ENCODE results near the gene FBN2.

DNA sequence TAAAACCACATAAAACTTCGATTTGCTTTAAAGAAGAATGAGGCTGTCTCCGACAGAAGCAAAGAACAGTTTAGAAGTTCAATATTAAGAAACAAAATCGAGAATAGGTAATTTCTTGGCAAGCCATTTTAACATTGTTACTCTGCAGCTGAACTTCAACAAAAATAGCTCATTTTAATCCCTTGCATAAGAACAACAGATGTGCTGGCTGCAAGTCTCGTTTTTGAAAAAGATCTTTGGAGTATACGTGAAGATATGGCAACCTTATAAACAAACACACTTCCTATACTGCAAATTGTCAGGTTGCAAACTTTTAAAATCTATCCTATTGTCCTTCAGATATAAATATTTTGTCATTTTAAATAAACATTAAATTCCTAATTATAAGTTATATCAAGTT lies 71.5 kb downstream of the FBN2 start:
- TF ChIP-seq YY1 (IDR thresholded peaks at IDR 0.05; ENCODE audit: insufficient read depth, insufficient read length) (no peak), ZNF274 (IDR thresholded peaks at IDR 0.05; ENCODE audit: low read depth, low read length) (no peak), SUZ12 (IDR thresholded peaks at IDR 0.05; ENCODE audit: extremely low read depth, insufficient read depth, insufficient read length) (no peak)
